HG03139 (cell line): ENCODE data around the gene ERGIC1.

Experiments used
- ATAC-seq: cut with Tn5 transposase; IDR thresholded peaks from one replicate; pipeline ENCODE4 v1.9.1; 2021; ENCODE audit not compliant: unreplicated experiment

Gene ERGIC1

DNA sequence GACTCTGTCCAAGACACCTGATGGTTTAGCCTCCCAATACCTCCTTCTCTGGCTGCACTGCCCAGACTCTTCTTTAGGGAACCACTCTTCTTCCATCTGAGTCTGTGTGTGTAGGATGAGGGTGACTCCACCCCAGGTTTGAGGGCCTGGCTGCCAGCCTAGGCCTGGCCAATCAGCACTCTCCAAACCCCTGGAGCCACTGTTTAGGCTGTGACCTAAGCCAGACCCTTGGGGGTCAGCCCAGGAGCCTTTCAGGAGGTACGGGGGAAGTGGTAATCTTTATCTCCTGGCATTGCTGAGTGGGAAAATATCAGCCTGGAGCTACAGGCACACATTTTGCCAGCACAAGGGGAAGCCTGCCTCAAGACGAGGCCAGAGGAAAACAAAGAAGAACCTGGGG lies 6.2 kb upstream of the ERGIC1 start:
- ATAC-seq = no peak

- ATAC-seq = no peak
Observed at GRCh38 chr5:172828911-172829431, 5.1 kb upstream of the ERGIC1 start.

DNA sequence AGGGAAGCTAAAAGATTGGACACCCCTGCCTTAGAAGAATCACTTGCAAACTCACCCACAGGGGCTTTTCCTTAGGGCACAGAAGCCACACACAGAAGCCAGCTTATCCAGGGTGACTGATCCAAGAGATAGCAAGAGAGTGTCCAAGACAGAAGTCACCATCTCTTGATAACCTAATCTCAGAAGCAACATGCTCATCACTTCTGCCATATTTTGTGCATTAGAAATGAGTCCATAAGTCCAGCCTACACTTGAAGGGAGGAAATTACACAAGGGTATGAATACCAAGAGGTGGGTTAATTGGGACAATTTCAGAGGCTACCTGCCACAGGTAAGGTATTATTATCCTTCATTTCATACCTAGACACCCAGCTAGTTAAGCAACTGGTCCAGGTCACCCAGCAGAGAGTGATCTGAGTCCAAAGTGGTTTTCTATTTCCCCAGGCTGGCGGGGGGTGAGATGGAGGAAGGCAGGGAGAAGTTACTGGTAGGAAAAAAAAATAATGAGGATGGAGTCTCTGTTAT lies 3.7 kb upstream of the ERGIC1 start:
- ATAC-seq = no peak

GRCh38 chr5:172830876-172831662 lies 3.0 kb upstream of the ERGIC1 start:
- ATAC-seq = no peak

- no peak for ATAC-seq
Observed at GRCh38 chr5:172832383-172833315, 1.4 kb upstream of the ERGIC1 start.

GRCh38 chr5:172833372-172833685 lies 722 bp upstream of the ERGIC1 start:
- no peak for ATAC-seq

GRCh38 chr5:172834415-172835289 lies 601 bp downstream of the ERGIC1 start:
- ATAC-seq = peak; percentile 11

- no peak for ATAC-seq
Observed at GRCh38 chr5:172835290-172835993, 1.4 kb downstream of the ERGIC1 start.

GRCh38 chr5:172835994-172836356 lies 1.9 kb downstream of the ERGIC1 start:
- no peak for ATAC-seq

- ATAC-seq = peak; percentile 75
Observed at GRCh38 chr5:172837640-172838039, 3.6 kb downstream of the ERGIC1 start.

- no peak for ATAC-seq
Observed at GRCh38 chr5:172838151-172838875, 4.3 kb downstream of the ERGIC1 start.

- no peak for ATAC-seq
Observed at GRCh38 chr5:172839669-172840431, 5.8 kb downstream of the ERGIC1 start.

DNA sequence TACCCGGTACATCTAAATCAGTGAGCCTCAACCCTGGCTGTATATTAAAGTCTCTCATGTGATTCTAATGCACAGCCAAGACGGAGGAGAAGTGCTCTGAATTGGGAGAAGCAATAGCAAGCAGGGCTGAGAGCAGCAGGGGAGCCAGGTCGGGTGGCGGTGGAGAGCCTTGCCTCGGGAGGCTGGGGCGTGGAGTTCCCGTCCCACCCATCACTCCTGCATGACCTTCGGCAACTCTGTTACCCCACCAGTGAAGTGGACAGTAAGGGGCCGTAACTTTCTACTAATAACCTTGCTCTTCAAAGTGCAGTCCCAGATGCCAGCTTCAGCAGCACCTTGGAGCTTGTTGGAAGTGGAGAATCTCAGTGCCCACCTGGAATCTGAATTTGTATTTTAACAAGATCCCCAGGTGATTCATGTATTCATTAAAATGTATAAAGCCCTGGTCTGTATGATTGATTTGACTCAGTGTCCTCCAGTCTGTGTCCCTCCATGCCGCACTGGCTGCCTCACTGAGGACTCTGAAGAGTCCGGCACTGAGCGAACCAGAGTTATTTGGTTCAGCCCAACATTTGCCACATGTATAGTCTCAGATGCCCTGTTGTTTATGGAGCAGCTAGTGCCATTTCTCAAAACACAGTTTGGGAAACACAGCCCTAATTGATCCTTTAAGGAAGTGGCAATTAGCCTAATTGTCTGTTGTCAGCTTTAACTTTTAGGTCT lies 6.5 kb downstream of the ERGIC1 start:
- no peak for ATAC-seq

- ATAC-seq = no peak
Observed at GRCh38 chr5:172841256-172841655, 7.2 kb downstream of the ERGIC1 start.

DNA sequence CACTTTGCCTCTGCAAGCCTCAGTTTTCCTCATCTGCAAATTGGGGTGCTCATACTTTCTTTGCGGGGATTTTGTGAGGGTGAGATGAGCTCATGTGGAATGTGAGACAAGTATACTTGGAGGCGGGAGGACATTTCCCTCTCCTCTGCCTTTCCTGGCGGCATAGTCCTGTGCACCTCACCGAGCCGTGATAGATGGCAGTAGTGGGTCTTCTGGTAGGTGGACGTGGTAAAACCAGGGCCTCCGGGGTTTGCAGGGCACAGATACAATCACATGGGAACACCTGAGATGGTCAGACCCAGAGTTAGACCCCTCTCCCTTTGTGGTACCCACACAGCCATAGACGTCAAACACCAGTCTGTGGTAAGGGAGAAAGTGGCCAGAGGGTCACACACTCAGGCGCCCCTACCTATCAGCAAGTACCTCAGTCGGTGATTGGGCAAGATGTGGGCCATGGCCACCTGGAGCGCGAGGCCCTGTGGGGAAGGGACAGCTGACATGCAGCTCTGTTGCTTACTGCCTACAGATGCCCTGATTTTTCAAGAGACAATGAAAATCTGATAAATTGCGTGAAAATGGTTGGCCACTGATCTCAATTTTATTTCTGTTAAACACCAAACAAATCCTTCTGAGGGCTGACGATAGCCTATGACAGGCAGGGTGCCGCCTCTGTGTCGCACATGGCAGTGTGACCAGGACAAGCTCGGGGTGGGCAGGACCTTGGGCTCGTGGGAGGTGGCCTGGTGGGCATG lies 9.9 kb downstream of the ERGIC1 start:
- ATAC-seq = no peak

DNA sequence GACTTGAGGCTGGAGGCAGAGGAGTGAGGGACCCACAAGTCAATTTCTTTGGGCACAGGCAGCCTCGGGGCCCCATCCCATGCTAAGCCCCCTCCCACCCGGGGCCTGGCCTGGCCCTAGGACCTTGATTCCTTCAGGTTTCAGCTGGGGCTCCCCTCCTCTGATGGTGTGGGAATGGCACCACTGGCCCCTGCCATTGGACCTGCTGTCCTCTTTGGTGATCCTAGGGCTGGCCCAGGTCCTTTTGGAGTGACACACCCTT lies 10.5 kb downstream of the ERGIC1 start:
- no peak for ATAC-seq

DNA sequence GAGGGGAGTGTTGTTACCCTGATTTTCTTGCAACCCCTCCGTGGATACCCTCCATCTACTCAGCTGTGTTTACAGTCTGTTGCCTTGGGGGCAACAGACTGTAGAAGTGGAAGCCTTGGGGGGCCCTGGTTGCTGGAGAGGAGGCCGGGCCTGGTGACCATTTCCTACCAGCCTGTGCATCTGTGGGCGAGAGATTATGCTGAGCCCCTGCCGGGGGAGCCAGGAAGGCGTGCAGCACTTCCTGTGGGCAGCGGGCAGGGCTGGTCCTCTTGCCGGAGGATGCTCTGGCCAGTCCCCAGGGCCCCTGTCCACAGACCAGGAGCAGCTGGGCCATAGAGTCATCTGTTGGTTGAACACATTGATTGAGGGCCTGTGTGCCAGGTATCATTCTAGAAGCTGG lies 11.1 kb downstream of the ERGIC1 start:
- ATAC-seq = no peak

DNA sequence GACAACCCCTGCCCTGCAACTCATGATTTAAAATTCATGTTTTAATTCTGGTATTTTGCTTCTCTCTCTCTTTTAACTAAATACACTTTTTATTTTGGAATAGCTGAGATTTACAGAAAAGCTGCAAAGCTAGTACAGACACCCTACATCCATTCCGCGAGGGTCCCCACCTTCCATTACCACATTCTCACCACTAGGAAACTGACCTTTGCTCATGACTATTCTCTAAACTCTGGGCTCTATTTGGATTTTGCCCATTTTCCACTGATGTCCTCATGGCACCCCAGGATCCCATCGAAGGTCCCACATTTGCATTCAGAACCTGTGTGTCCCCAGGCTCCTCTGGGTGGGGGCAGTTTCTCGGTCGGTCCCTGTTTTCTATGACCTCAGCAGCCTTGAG lies 11.5 kb downstream of the ERGIC1 start:
- ATAC-seq = no peak
